Right lobe of liver (tissue), 4 donors: ENCODE data around the gene FGF2.

Experiments
- CTCF ChIP-seq, 4 donors: fragments of 200-600 bp in 3 of 4; fragments of 450-650 bp in 1 of 4; IDR thresholded peaks; one replicate each; pipeline versions ENCODE4 v1.5.1 to v1.8.0; 2016 to 2022; ENCODE audit warnings: antibody characterized with exemption in 4 of 4, mild to moderate bottlenecking in 2 of 4
- POLR2A ChIP-seq: fragments of 450-650 bp; IDR thresholded peaks from one replicate; pipeline ENCODE4 v1.6.1; 2017; ENCODE audit warnings: antibody characterized with exemption, mild to moderate bottlenecking
- donor health status: DM: no; HTN: no; CAD: no.
- donor health status: DM: no; HTN: no; CAD: no.
- donor health status: DM: no; HTN: yes; CAD: no.

- TF ChIP-seq CTCF (IDR thresholded peaks at IDR 0.05) (no peak), POLR2A (no peak)
These were observed 27.7 kb upstream of the FGF2 start for GRCh38 chr4:122798917-122799316.
